Heart right ventricle (tissue), 16 donors: Measurements from ENCODE around the gene IL12A. TPM values are rescaled to one million over a fixed set of nuclear protein-coding genes. Genes with fewer than 3 reads are reported as not detected.

Experiments
- ATAC-seq, 8 donors: fragments of 200-7000 bp; cut with Tn5 transposase; one replicate each; pipeline ENCODE4 v1.9.1; 2020; ENCODE audit warnings: mild to moderate bottlenecking in 8 of 8, moderate library complexity in 8 of 8, moderate number of reproducible peaks in 1 of 8
- DNase-seq, 2 donors: peaks; one replicate each; pipeline ENCODE4 v3.0.0-alpha.2; 2020
- H3K27ac ChIP-seq, 10 donors: fragments of 200-600 bp; sonication (generic) in 2 of 10; one replicate each; pipeline versions ENCODE4 v1.5.0 to v1.8.0; 2020 to 2022; ENCODE audit warnings: mild to moderate bottlenecking in 3 of 10
- H3K27me3 ChIP-seq, 7 donors: fragments of 200-600 bp; one replicate each; pipeline ENCODE4 v1.8.0; 2021 to 2022; ENCODE audit warnings: mild to moderate bottlenecking in 2 of 7
- H3K36me3 ChIP-seq, 9 donors: fragments of 200-600 bp; sonication (generic) in 1 of 9; one replicate each; pipeline versions ENCODE4 v1.5.0 to v1.8.0; 2020 to 2022; ENCODE audit warnings: mild to moderate bottlenecking in 2 of 9
- H3K4me1 ChIP-seq, 9 donors: fragments of 200-600 bp; sonication (generic) in 1 of 9; one replicate each; pipeline versions ENCODE4 v1.5.0 to v1.8.0; 2020 to 2022; ENCODE audit warnings: mild to moderate bottlenecking in 4 of 9
- H3K4me3 ChIP-seq, 10 donors: fragments of 200-600 bp; sonication (generic) in 2 of 10; one replicate each; pipeline versions ENCODE4 v1.5.0 to v1.8.0; 2020 to 2022; ENCODE audit warnings: mild to moderate bottlenecking in 7 of 10, moderate library complexity in 2 of 10
- H3K9me3 ChIP-seq, 11 donors: fragments of 200-600 bp in 10 of 11; sonication (generic) in 2 of 11; one replicate each; pipeline versions ENCODE4 v1.5.0 to v1.8.0; 2013 to 2022; ENCODE audit warnings: mild to moderate bottlenecking in 2 of 11, control low read depth in 1 of 11, moderate library complexity in 1 of 11
- WGBS, 2 donors: extraction: QIAGEN DNeasy Blood & Tissue Kit; methylation state at CpG; one replicate each; pipeline ENCODE4 v1.1.7; 2013; ENCODE audit warnings: inconsistent platforms in 1 of 2; 5-methylcytosine and 5-hydroxymethylcytosine counted together
- intact Hi-C, 10 donors: fragments of 100-400 bp; cut with DNase I; formaldehyde crosslinking; loops; one replicate each; pipeline versions ENCODE4 v1.11.1 to v1.14.2; 2022
- long read RNA-seq, 3 donors: library from polyadenylated mRNA; unstranded; transcript quantifications; one replicate each; pipeline ENCODE4 v2.0.0, GENCODE V29; 2020 to 2021
- polyA plus RNA-seq, 2 donors: library from polyadenylated mRNA; stranded (reverse); fragments of 200-250 nt; gene quantifications; one replicate each; pipeline ENCODE4 v1.2.3, GENCODE V29; 2013
- total RNA-seq, 10 donors: library from RNA; stranded (reverse); fragmentation: NEBNext Ultra II Directional in 3 of 10; extraction: Animal tissue kit (Norgen Biotek cat#: 25700) in 3 of 10; gene quantifications; one replicate each; pipeline versions ENCODE4 v1.2.1 to v1.2.4, GENCODE V29; 2021 to 2023
- TF ChIP-seq, protein P1 (sequence below), 9 donors: fragments of 200-600 bp; sonication (generic) in 2 of 9; IDR thresholded peaks; one replicate each; pipeline versions ENCODE4 v1.5.0 to v1.8.0; 2021 to 2022; ENCODE audit warnings: antibody characterized with exemption in 9 of 9, mild to moderate bottlenecking in 5 of 9, moderate library complexity in 1 of 9
- donor health status: Arrhythmogenic right ventricular cardiomyopathy.
- donor health status: ischemic (EF 13 %, LVEDD 7.1; RV severe dilation, severe dysfunction).
- donor health status: healthy with polysubstance abuse.
- donor health status: DM: no; HTN: yes; CAD: no.
- donor health status: DM: no; HTN: no; CAD: no.
- donor health status: ischemic (EF 25% LVEDD 6.9; RV normal size, moderate dysfunction).
- donor health status: ischemic (EF 25% LVEDD 5.7; RV mildly dilated, moderate dysfunction).
- donor health status: healthy.
- donor health status: DM: yes; HTN: yes; CAD: no.
- donor health status: Ischemic cardiomyopathy.
- donor health status: ischemic (EF 35%, LVEDD 5.7; RV mildly dilated, moderate dysfunction).
- donor health status: nonischemic (EF 11% LVEDD 7.7; RV severe dilation, severe dysfunction).
- donor health status: DM: yes; HTN: yes; CAD: no.
- donor health status: PGD.
- donor health status: ischemic (EF 29% LVEDD 5.4; RV normal size, mild dysfunction).
- donor health status: nonischemic (EF 23%, LVEDD 6.1; RV moderate dilation, normal function).

The IL12A gene
- total RNA-seq (1 to 10 TPM in 5 of 10 donors, under 1 TPM in 5; 0.53 to 2.3 (median 1.1) TPM), polyA plus RNA-seq (under 1 TPM in 1 of 2 donors, not detected in 1; 0.65 TPM)
- long read RNA-seq, donor 1, partial matches to known transcripts, result 1 of 1 reads
- long read RNA-seq, donor 1, other reads (novel, unspliced or antisense), result 0 of 1 reads
- long read RNA-seq, donor 2, result 0 reads
- long read RNA-seq, donor 3, partial matches to known transcripts, result 0 of 3 reads
- long read RNA-seq, donor 3, other reads (novel, unspliced or antisense), result 0 of 3 reads

GRCh38 chr3:159988617-159989271, at the start of gene IL12A:
IL12A (plus strand) TSS chr3:159988835.
- WGBS, 2 donors, result 0 to 1% methylated on average over 54 of the region's 54 CpGs
- H3K9me3 ChIP-seq, result peaks cover 0 to 7% (median 0%) of the 10 kb centered on the region in 11 donors
- no peaks in the 10 kb centered on the region for H3K27me3 ChIP-seq
- H3K4me1 ChIP-seq, result peaks cover 0 to 20% (median 10%) of the 10 kb centered on the region in 9 donors
- intact Hi-C loops, result loop anchor here in 6 of 10 donors (5.0 kb wide), 3 partner anchors 96 to 161 kb away; no protein-coding TSS in a partner anchor
- H3K27ac ChIP-seq, result peak within 1 kb of the TSS in 6 of 10 donors; percentile 17 to 71 (median 36)
- H3K4me3 ChIP-seq, result peak within 1 kb of the TSS; percentile 43 to 86 (median 78)
- peaks cover 0 to 2% (median 0%) of the 10 kb centered on the region in 9 donors for H3K36me3 ChIP-seq
- peak; percentile 94 to 98 (median 97) for ATAC-seq
- DNase-seq, result peak; percentile 81 to 85
- TF ChIP-seq, protein P1, sequence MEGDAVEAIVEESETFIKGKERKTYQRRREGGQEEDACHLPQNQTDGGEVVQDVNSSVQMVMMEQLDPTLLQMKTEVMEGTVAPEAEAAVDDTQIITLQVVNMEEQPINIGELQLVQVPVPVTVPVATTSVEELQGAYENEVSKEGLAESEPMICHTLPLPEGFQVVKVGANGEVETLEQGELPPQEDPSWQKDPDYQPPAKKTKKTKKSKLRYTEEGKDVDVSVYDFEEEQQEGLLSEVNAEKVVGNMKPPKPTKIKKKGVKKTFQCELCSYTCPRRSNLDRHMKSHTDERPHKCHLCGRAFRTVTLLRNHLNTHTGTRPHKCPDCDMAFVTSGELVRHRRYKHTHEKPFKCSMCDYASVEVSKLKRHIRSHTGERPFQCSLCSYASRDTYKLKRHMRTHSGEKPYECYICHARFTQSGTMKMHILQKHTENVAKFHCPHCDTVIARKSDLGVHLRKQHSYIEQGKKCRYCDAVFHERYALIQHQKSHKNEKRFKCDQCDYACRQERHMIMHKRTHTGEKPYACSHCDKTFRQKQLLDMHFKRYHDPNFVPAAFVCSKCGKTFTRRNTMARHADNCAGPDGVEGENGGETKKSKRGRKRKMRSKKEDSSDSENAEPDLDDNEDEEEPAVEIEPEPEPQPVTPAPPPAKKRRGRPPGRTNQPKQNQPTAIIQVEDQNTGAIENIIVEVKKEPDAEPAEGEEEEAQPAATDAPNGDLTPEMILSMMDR (IDR thresholded peaks at IDR 0.05), result peak; percentile 78 to 99 (median 96)

GRCh38 chr3:159941038-159942000, 47.3 kb upstream of the IL12A start:
- no peak for DNase-seq
- 76 to 79% methylated on average over 6 of the region's 6 CpGs for WGBS, 2 donors
- intact Hi-C loops, result no loop called here

DNA sequence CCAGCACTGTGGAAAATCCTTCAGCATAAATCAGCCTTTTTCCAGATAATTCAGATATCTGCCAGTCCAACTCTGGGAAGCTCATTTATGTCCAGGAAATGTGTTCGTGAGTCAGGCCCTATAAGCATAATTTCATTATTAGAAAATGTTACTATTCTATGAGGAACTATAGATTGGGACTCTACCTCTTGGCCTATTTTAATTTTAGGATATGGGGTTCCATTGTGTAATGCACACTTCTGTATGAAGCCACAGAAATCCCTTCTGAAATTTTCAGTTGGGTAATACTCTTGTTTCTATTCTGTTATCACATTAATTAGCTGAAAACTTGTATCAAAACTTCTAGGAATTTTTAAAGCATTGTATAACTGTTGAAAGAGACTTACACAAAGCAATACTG, 43.9 kb upstream of the IL12A start:
- Histone ChIP-seq H3K4me1 (peaks cover 0 to 5% (median 0%) of the 10 kb centered on the region in 9 donors), H3K27me3 (no peaks in the 10 kb centered on the region), H3K9me3 (no peaks in the 10 kb centered on the region), H3K4me3 (no peak overlapping the region), H3K36me3 (no peaks in the 10 kb centered on the region), H3K27ac (no peak overlapping the region)
- TF ChIP-seq, protein P1 (IDR thresholded peaks at IDR 0.05), result no peak
- DNase-seq (no peak), ATAC-seq (no peak)
- intact Hi-C loops, result no loop called here
- 56 to 70% methylated on average over 1 of the region's 1 CpG for WGBS, 2 donors

More at GRCh38 chr3:159941038-159942000, 47.3 kb upstream of the IL12A start:
- Histone ChIP-seq H3K9me3 (no peaks in the 10 kb centered on the region), H3K36me3 (no peaks in the 10 kb centered on the region), H3K4me3 (no peak overlapping the region), H3K4me1 (peaks cover 0 to 5% (median 0%) of the 10 kb centered on the region in 9 donors), H3K27ac (no peak overlapping the region), H3K27me3 (no peaks in the 10 kb centered on the region)
- TF ChIP-seq, protein P1 (IDR thresholded peaks at IDR 0.05), result no peak
- no peak for ATAC-seq

DNA sequence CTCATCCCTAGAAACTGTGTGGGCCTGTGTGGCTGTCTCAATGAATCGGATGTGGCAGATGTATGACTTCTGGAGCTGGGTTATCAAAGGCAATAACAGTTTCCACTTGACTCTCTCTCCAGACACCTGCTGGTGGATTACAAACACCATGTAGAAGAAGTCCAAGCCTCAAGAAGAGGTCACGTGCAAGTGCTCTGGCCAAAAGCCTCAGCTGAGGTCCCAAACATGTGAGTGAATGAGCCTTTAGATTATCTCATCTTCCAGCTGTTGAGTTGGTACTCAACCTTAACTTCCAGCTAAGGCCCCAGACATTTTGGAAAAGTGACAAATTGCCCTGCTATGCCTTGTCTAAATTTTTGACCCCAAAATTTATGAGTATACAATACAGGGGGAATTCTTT, 42.7 kb upstream of the IL12A start:
- WGBS, 2 donors, result 48 to 59% methylated on average over 2 of the region's 2 CpGs
- H3K27me3 ChIP-seq, result no peaks in the 10 kb centered on the region
- H3K4me3 ChIP-seq, result no peak overlapping the region
- H3K4me1 ChIP-seq, result peaks cover 0 to 5% (median 0%) of the 10 kb centered on the region in 9 donors
- H3K36me3 ChIP-seq, result no peaks in the 10 kb centered on the region
- no peaks in the 10 kb centered on the region for H3K9me3 ChIP-seq
- intact Hi-C loops, result no loop called here
- ATAC-seq (no peak), DNase-seq (no peak)
- TF ChIP-seq, protein P1 (IDR thresholded peaks at IDR 0.05), result no peak
- no peak overlapping the region for H3K27ac ChIP-seq
